ENCODE data around the gene CD27.

The CD27 gene

DNA sequence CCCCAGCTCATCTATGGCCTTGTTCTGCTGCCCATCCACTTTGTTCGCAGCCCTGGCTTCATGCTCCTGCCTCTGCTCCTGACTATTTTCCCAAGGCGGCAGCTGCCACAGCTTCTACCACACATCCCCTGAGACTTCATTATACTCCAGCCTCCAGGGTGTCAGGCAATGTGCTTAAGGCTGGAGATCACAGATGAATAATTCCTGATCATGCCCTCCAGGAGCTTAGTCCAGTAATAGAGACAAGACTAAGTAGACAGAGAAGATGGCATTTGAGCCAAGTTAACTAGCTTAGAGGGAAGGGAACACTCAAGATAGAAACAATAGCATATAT lies 14.2 kb downstream of the CD27 start:
- no peak for TF ChIP-seq TOX (CRISPR knock-in tag; IDR thresholded peaks at IDR 0.05; ENCODE audit: borderline replicate concordance)
- no peak for TF ChIP-seq ZNF70 (CRISPR knock-in tag; IDR thresholded peaks at IDR 0.05)
- TF ChIP-seq, protein P1, sequence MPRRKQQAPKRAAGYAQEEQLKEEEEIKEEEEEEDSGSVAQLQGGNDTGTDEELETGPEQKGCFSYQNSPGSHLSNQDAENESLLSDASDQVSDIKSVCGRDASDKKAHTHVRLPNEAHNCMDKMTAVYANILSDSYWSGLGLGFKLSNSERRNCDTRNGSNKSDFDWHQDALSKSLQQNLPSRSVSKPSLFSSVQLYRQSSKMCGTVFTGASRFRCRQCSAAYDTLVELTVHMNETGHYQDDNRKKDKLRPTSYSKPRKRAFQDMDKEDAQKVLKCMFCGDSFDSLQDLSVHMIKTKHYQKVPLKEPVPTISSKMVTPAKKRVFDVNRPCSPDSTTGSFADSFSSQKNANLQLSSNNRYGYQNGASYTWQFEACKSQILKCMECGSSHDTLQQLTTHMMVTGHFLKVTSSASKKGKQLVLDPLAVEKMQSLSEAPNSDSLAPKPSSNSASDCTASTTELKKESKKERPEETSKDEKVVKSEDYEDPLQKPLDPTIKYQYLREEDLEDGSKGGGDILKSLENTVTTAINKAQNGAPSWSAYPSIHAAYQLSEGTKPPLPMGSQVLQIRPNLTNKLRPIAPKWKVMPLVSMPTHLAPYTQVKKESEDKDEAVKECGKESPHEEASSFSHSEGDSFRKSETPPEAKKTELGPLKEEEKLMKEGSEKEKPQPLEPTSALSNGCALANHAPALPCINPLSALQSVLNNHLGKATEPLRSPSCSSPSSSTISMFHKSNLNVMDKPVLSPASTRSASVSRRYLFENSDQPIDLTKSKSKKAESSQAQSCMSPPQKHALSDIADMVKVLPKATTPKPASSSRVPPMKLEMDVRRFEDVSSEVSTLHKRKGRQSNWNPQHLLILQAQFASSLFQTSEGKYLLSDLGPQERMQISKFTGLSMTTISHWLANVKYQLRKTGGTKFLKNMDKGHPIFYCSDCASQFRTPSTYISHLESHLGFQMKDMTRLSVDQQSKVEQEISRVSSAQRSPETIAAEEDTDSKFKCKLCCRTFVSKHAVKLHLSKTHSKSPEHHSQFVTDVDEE (CRISPR knock-in tag; IDR thresholded peaks at IDR 0.05), result no peak
- TF ChIP-seq ISL1 (CRISPR knock-in tag; IDR thresholded peaks at IDR 0.05), result no peak
- TF ChIP-seq CSRNP3 (CRISPR knock-in tag; IDR thresholded peaks at IDR 0.05), result no peak
- no peak for TF ChIP-seq SNAI2 (CRISPR knock-in tag; IDR thresholded peaks at IDR 0.05)
- TF ChIP-seq, protein P2, sequence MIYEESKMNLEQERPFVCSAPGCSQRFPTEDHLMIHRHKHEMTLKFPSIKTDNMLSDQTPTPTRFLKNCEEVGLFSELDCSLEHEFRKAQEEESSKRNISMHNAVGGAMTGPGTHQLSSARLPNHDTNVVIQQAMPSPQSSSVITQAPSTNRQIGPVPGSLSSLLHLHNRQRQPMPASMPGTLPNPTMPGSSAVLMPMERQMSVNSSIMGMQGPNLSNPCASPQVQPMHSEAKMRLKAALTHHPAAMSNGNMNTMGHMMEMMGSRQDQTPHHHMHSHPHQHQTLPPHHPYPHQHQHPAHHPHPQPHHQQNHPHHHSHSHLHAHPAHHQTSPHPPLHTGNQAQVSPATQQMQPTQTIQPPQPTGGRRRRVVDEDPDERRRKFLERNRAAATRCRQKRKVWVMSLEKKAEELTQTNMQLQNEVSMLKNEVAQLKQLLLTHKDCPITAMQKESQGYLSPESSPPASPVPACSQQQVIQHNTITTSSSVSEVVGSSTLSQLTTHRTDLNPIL (CRISPR knock-in tag; IDR thresholded peaks at IDR 0.05; ENCODE audit: low read depth), result no peak
- TF ChIP-seq POU6F1 (CRISPR knock-in tag; IDR thresholded peaks at IDR 0.05; ENCODE audit: borderline replicate concordance, low read depth), result no peak
- no peak for TF ChIP-seq ZFP3 (CRISPR knock-in tag; IDR thresholded peaks at IDR 0.05)
- no peak for TF ChIP-seq RARB (CRISPR knock-in tag; IDR thresholded peaks at IDR 0.05)
- TF ChIP-seq OSR1 (CRISPR knock-in tag; IDR thresholded peaks at IDR 0.05), result no peak
- no peak for TF ChIP-seq CSDC2 (CRISPR knock-in tag; IDR thresholded peaks at IDR 0.05)
- TF ChIP-seq PATZ1 (CRISPR knock-in tag; IDR thresholded peaks at IDR 0.05; ENCODE audit: borderline replicate concordance), result no peak
- no peak; the same call in 2 of the 3 replicates for ATAC-seq

DNA sequence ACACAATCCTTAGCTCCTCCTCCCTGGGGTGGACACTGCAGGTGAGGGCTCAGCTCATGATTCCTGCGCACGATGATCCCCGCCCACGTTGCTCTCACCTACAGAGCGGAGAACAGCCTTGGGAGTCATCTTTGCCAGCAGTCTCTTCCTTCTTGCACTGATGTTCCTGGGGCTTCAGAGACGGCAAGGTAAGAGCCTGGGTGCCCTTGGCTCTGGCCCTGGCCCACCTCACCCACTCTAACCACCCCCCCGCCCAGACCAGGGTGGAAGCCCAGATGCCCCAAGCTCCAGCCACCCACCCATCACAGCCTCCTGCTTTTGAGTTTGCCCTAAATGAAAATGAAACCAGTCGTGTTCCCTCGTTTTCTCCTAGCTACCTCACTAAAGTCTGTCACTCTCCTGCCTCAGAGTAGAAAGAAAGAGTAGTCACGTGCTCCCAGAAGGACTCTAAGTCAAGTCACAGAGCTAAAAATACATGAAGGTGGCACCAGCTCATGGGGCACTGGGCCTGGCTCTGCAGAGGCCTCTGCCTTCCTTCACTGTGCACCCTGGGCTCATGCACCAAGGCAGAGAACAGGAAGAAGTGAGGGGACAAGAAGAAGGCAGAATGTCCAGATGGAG lies 16.1 kb downstream of the CD27 start:
- ATAC-seq, result no peak
- TF ChIP-seq OSR1 (CRISPR knock-in tag; IDR thresholded peaks at IDR 0.05) (no peak), SNAI2 (CRISPR knock-in tag; IDR thresholded peaks at IDR 0.05) (no peak), TOX (CRISPR knock-in tag; IDR thresholded peaks at IDR 0.05; ENCODE audit: borderline replicate concordance) (no peak), PATZ1 (CRISPR knock-in tag; IDR thresholded peaks at IDR 0.05; ENCODE audit: borderline replicate concordance) (no peak), TCF4 (CRISPR knock-in tag; IDR thresholded peaks at IDR 0.05; ENCODE audit: borderline replicate concordance) (no peak), ZNF565 (CRISPR knock-in tag; conservative IDR thresholded peaks at IDR 0.05; ENCODE audit: low read depth) (no peak), ZNF70 (CRISPR knock-in tag; IDR thresholded peaks at IDR 0.05) (no peak), ESRRG (CRISPR knock-in tag; IDR thresholded peaks at IDR 0.05) (no peak), BACH2 (CRISPR knock-in tag; IDR thresholded peaks at IDR 0.05; ENCODE audit: borderline replicate concordance) (no peak), ZNF8 (CRISPR knock-in tag; IDR thresholded peaks at IDR 0.05) (no peak)
- TF ChIP-seq, protein P1 (CRISPR knock-in tag; IDR thresholded peaks at IDR 0.05), result no peak
- TF ChIP-seq, protein P2 (CRISPR knock-in tag; IDR thresholded peaks at IDR 0.05; ENCODE audit: low read depth), result no peak

Measured in SK-N-SH treated with all-trans-retinoic acid at 6 μM for 48 hours (cell line).